KMS-11 (cell line): Measurements from ENCODE around the gene ANXA9.

Source experiments
- H2AFZ ChIP-seq: fragments of 200-600 bp; sonication (generic); 2 replicates; pipeline ENCODE4 v1.6.1; 2016; ENCODE audit warnings: antibody characterized with exemption, mixed run types, low read depth
- H3K27ac ChIP-seq: fragments of 200-600 bp; sonication (generic); 2 replicates; pipeline ENCODE4 v1.6.1; 2016; ENCODE audit warnings: mild to moderate bottlenecking, mixed run types
- H3K27me3 ChIP-seq: fragments of 200-600 bp; sonication (generic); 2 replicates; pipeline ENCODE4 v1.6.1; 2017; ENCODE audit warnings: mild to moderate bottlenecking, low read depth, mixed run types, moderate library complexity; ENCODE audit not compliant: insufficient read depth
- H3K36me3 ChIP-seq: fragments of 200-600 bp; sonication (generic); 2 replicates; pipeline ENCODE4 v1.6.1; 2017; ENCODE audit warnings: mild to moderate bottlenecking, mixed run types; ENCODE audit not compliant: insufficient read depth
- H3K4me1 ChIP-seq: fragments of 200-600 bp; sonication (generic); 2 replicates; pipeline ENCODE4 v1.6.1; 2016; ENCODE audit warnings: mild to moderate bottlenecking, low read depth, mixed run types; ENCODE audit not compliant: poor library complexity, severe bottlenecking
- H3K4me2 ChIP-seq: fragments of 200-600 bp; sonication (generic); 2 replicates; pipeline ENCODE4 v1.7.0; 2016; ENCODE audit warnings: mild to moderate bottlenecking, mixed run types
- H3K4me3 ChIP-seq: fragments of 200-600 bp; sonication (generic); IDR thresholded peaks from 2 replicates; pipeline ENCODE4 v1.6.1; 2017; ENCODE audit warnings: low read depth, low read length, mixed read lengths; ENCODE audit not compliant: insufficient read depth
- H3K79me2 ChIP-seq: fragments of 200-600 bp; sonication (generic); 2 replicates; pipeline ENCODE4 v1.6.1; 2016; ENCODE audit warnings: low read depth, mixed run types; ENCODE audit not compliant: insufficient read depth
- H3K9ac ChIP-seq: fragments of 200-600 bp; sonication (generic); 2 replicates; pipeline ENCODE4 v1.6.1; 2016; ENCODE audit warnings: mild to moderate bottlenecking, mixed run types
- H4K20me1 ChIP-seq: fragments of 200-600 bp; sonication (generic); 2 replicates; pipeline ENCODE4 v1.6.1; 2016; ENCODE audit warnings: mild to moderate bottlenecking, mixed run types; ENCODE audit not compliant: insufficient read depth
- CTCF ChIP-seq: fragments of 200-600 bp; sonication (generic); conservative IDR thresholded peaks from 2 replicates; pipeline ENCODE4 v1.6.1; 2017; ENCODE audit warnings: low read depth, mild to moderate bottlenecking, antibody characterized with exemption, low read length, moderate library complexity, mixed read lengths

The ANXA9 gene

DNA sequence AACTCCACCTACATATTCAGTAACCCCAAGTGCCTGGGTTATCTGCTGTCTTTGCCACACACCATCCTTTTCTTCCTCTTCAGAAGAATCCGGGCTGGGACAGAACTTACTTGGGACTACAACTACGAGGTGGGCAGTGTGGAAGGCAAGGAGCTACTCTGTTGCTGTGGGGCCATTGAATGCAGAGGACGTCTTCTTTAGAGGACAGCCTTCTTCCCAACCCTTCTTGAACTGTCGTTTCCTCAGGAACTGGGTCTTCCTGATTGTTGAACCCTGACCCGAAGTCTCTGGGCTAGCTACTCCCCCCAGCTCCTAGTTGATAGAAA is 18.0 kb upstream of the ANXA9 start:
- Histone ChIP-seq H2AFZ (no peak overlapping the region), H3K79me2 (peaks cover 5% of the 10 kb centered on the region; the same call in 1 of the 2 replicates), H4K20me1 (no peaks in the 10 kb centered on the region), H3K4me3 (no peak overlapping the region), H3K27ac (no peak overlapping the region), H3K36me3 (peaks cover 39% of the 10 kb centered on the region; the same call in 1 of the 2 replicates), H3K4me2 (no peak overlapping the region), H3K4me1 (no peaks in the 10 kb centered on the region), H3K27me3 (no peaks in the 10 kb centered on the region), H3K9ac (no peak overlapping the region)
- TF ChIP-seq CTCF = no peak

DNA sequence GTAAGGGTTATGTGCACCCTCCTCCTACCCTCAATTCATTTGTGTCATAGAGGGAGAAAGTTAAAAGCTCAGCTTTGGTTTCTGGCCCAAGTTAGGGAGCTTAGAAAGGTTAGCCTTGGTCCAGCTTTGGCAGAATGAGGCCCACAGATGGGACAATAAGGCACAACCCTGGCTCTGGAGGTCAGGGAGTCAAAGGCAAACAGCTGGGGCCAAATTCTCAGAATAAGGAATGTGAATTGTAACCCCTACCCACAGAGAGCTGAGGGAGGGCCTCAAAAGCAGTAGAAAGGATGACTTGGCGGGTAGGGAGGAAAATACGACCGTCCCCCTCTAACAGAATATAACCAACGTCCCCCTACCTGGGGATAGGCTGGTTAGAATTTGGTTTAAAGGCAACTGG is 16.5 kb upstream of the ANXA9 start:
- no peak overlapping the region for H3K4me3 ChIP-seq
- peaks cover 39% of the 10 kb centered on the region; the same call in 1 of the 2 replicates for H3K36me3 ChIP-seq
- H3K9ac ChIP-seq = no peak overlapping the region
- 0 out of 2 replicates have a peak, but pooled peaks cover 2% of the 10 kb centered on the region for H4K20me1 ChIP-seq
- H3K27ac ChIP-seq = no peak overlapping the region
- H3K79me2 ChIP-seq = peaks cover 19% of the 10 kb centered on the region
- TF ChIP-seq CTCF = no peak
- H2AFZ ChIP-seq = no peak overlapping the region
- H3K4me1 ChIP-seq = peaks cover 2% of the 10 kb centered on the region
- no peak overlapping the region for H3K4me2 ChIP-seq
- no peaks in the 10 kb centered on the region for H3K27me3 ChIP-seq

DNA sequence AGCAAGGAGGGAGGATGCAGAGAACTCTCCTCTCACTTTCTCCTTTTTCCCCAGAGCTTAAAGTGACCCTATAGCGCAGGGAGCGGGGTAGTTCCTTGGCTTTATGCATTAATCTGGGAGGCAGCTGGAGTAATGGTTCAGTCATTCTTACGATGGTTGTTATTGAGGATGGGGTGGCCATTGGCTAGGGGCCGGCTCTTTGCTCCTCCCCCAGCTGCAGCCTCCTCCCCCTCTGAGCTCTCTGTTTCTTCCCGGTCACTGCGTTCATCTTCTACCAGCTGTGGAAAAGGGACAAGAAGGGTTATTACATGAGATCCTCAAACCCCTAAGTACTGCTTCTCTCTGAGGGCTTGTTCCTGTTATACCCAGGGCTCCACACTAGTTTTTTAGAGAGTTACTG is 16.1 kb upstream of the ANXA9 start:
- no peak overlapping the region for H3K27ac ChIP-seq
- no peak overlapping the region for H3K4me3 ChIP-seq
- no peak for TF ChIP-seq CTCF
- H3K4me2 ChIP-seq = no peak overlapping the region
- peaks cover 6% of the 10 kb centered on the region; the same call in 1 of the 2 replicates for H4K20me1 ChIP-seq
- H3K27me3 ChIP-seq = no peaks in the 10 kb centered on the region
- no peak overlapping the region for H3K9ac ChIP-seq
- H3K36me3 ChIP-seq = peaks cover 39% of the 10 kb centered on the region; the same call in 1 of the 2 replicates
- H3K4me1 ChIP-seq = peaks cover 6% of the 10 kb centered on the region
- no peak overlapping the region for H2AFZ ChIP-seq
- H3K79me2 ChIP-seq = peaks cover 23% of the 10 kb centered on the region

DNA sequence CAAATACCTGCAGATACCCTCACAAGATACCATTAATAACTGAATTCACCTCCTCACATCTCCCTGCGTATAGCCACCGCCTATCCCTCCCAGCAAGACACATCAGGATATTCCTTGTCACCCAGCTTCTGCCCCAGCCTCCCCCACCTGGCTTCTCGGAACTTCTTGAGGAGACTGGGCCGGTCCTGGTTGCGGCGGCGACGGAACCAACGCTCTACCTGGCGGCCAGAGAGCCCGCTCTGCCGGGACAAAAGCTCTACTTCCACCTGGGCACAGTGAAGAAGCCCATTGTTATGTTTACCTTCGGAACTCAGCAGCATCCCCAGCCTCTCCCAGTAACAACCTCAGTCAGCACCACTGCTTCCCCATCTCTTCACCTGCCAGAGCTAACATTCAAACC is 14.2 kb upstream of the ANXA9 start:
- Histone ChIP-seq H3K9ac (no peak overlapping the region), H4K20me1 (peaks cover 18% of the 10 kb centered on the region), H3K4me3 (no peak overlapping the region), H3K4me2 (no peak overlapping the region), H3K79me2 (peaks cover 43% of the 10 kb centered on the region), H3K4me1 (peaks cover 25% of the 10 kb centered on the region), H3K27me3 (no peaks in the 10 kb centered on the region), H2AFZ (no peak overlapping the region), H3K36me3 (peaks cover 39% of the 10 kb centered on the region; the same call in 1 of the 2 replicates), H3K27ac (no peak overlapping the region)
- no peak for TF ChIP-seq CTCF
